Epithelial cell of proximal tubule (primary cell): ENCODE results near the gene DENND4A. TPM values are rescaled to one million over a fixed set of nuclear protein-coding genes. Genes with fewer than 3 reads are reported as not detected.

Experiments used
- DNase-seq: peaks from one replicate; pipeline ENCODE4 v3.0.0-alpha.2; 2011; ENCODE audit warnings: low read depth
- H3K4me3 ChIP-seq: 2 replicates; pipeline ENCODE4 v1.5.1; 2011; ENCODE audit warnings: low read depth, mild to moderate bottlenecking, low read length
- CTCF ChIP-seq: conservative IDR thresholded peaks from 2 replicates; pipeline ENCODE4 v1.5.1; 2012; ENCODE audit warnings: low read depth, mild to moderate bottlenecking, low read length
- total RNA-seq: library from RNA; depleted of rRNA; stranded (reverse); fragments of >200 nt; gene quantifications from 2 replicates; pipeline ENCODE4 v1.2.3, GENCODE V29; 2015

Gene DENND4A
- total RNA-seq, 1 donor from 2014 or later: 5.2 TPM

GRCh38 chr15:65655457-65655856, 136.6 kb downstream of the DENND4A start:
- no peak overlapping the region for H3K4me3 ChIP-seq
- TF ChIP-seq CTCF: no peak

GRCh38 chr15:65655026-65655425, 137.1 kb downstream of the DENND4A start:
- TF ChIP-seq CTCF: no peak
- DNase-seq: no peak
- no peak overlapping the region for H3K4me3 ChIP-seq

More at GRCh38 chr15:65655457-65655856, 136.6 kb downstream of the DENND4A start:
- no peak for DNase-seq

- no peak for TF ChIP-seq CTCF
- no peak overlapping the region for H3K4me3 ChIP-seq
- DNase-seq: no peak
These were observed 138.1 kb downstream of the DENND4A start for GRCh38 chr15:65653801-65654521.

- no peak for TF ChIP-seq CTCF
- DNase-seq: no peak
- no peak overlapping the region for H3K4me3 ChIP-seq
These were observed 138.8 kb downstream of the DENND4A start for GRCh38 chr15:65653341-65653740.

- DNase-seq: no peak
- no peak for TF ChIP-seq CTCF
These were observed 140.0 kb downstream of the DENND4A start for GRCh38 chr15:65651831-65652749.

GRCh38 chr15:65651042-65651322, 141.1 kb downstream of the DENND4A start:
- no peak for DNase-seq
- TF ChIP-seq CTCF: no peak
- no peak overlapping the region for H3K4me3 ChIP-seq

More at GRCh38 chr15:65651831-65652749, 140.0 kb downstream of the DENND4A start:
- H3K4me3 ChIP-seq: no peak overlapping the region
